GM21786 (cell line): Measurements from ENCODE around the gene RBM43.
"Not testable (repeated sequence)": the region's sequence is repeated elsewhere in the genome, so short reads cannot be mapped to it uniquely, and the experiment has no call there.

ENCODE experiments used
- ATAC-seq: cut with Tn5 transposase; IDR thresholded peaks from one replicate; pipeline ENCODE4 v1.9.1; 2021; ENCODE audit not compliant: unreplicated experiment

Gene RBM43

GRCh38 chr2:151269798-151270568 is 8.3 kb upstream of the RBM43 start:
- ATAC-seq = no peak

DNA sequence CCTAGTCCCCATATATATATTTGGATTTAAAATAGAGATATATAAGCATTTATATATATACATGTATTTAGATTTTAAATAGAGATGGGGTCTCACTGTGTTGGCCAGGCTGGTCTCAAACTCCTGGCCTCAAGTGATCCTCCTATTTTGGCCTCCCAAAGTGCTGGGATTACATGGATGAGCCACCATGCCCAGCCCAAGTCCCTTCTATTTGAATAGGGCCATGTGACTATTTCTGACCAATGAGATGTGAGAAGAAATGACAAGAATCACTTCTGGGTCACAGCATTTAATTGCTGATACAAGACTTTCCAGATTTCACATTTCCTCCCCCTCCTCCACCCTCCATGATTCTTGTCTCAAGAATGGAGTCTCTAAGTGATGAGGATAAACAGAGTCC is 6.4 kb upstream of the RBM43 start:
- ATAC-seq = no peak

DNA sequence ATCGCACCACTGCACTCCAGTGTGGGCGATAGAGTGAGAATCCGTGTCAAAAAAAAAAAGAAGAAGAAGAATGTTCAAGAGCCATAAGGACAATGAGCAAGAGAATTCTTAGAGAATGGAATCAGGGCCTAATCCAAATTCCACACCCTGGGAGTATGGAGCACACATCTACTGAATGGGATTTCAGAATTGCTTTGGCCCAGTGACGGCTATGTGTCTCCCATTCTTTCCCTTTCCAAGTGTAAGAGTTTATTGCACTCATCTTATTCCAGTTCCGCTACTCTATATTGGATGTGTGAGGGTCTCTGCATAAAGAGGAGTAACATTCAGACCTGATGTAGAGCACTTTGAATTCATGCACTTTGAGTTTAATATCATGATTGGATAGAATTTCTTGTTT is 5.9 kb upstream of the RBM43 start:
- ATAC-seq = no peak

GRCh38 chr2:151265991-151266390 is 4.3 kb upstream of the RBM43 start:
- ATAC-seq = no peak

DNA sequence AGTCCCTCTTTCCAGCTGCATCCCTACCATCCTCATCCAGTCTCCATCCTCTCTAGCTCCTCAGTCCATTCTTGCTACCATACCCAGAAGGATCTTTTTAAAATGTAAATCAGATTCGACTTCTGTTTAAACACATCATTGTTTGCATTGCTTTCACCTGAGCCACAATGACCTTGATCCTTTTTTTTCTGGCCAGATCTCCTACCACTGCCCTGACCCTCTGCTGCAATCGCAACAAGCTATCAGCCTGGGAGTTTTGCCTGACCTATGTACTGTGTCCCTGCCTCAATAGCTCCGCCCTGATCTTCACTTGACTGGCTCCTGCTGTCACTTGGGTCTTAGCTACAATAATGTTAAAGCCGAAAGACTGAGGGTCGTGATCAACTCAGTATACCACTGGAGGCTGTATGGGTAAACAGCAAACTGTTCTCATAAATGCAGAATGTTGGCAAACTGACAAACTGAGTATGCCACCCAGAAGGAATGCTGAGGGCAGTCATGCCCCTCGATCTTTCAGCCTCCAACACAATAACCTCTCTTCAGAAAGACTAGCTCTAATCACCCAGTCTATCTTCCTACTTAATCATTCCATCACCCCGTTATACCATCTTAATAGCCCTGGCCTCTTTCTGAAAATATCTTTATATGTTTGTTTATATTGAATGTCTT is 2.6 kb upstream of the RBM43 start:
- ATAC-seq = no peak

DNA sequence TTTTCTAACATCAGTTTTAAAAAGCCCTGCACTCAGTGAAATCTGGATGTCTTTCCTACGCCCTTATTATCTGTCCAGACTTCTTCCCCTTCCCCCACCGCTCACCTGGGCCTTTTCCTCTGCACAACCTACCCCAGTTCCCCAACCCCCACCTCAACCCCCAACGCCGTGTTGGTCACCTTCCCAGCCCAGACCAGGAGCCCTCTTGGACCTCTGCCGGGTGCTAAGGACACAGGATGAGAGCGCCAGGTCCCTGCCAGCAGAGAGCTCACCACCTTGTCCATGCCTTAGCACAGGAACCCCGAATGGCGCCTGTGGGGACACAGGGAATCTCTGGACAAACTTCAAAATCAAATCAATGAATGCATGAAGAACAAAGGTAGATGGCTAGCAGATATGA is 966 bp upstream of the RBM43 start:
- ATAC-seq = no peak

DNA sequence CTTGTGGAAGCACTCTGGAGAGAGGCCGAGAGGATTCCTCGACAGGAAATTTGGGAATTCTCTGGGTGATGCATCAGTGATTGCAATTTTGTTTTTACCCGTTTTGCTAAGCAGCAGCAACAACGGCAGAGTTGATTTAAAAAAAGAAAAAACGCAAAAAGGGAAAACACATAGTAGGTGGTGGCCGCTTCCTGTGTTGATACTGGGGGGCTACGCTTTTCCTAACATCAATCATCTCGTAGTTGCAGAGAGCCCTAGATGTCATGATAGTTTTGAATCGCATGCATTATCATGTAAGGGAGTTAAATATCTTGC is 271 bp upstream of the RBM43 start:
- no peak for ATAC-seq

DNA sequence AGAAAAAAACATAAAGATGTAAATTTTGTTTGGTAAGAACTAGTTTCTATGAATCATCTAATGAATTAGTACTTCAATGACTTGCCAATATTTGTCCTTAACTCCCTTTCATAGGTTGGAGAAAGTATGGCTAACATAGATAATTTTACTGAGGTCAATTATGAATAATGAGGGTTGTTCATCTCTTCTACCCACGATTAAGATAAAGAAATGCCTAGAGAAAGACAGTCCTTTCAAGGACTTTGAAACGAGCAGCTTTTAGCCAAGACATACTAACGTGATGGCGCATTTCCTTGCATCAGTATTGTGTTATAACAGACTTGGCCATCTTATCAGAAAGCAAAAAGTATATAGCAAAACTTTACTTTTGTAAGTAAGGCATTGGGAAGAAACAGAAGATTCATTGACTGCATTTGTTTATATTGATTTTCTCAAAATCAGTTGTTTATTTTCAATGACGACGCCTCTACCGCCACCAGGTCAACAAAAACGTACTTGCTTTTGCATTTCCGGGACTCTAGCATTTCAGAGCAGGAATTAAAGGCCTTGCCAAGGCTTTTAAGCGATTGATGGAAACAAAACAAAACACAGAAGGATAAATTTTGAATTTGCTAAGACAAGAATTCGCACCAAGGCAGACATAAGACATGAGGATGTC is 961 bp downstream of the RBM43 start:
- peak; percentile 3 for ATAC-seq

- no peak for ATAC-seq
These were observed 3.5 kb downstream of the RBM43 start for GRCh38 chr2:151258121-151258520.

- ATAC-seq = no peak
These were observed 9.0 kb downstream of the RBM43 start for GRCh38 chr2:151252646-151253045.

DNA sequence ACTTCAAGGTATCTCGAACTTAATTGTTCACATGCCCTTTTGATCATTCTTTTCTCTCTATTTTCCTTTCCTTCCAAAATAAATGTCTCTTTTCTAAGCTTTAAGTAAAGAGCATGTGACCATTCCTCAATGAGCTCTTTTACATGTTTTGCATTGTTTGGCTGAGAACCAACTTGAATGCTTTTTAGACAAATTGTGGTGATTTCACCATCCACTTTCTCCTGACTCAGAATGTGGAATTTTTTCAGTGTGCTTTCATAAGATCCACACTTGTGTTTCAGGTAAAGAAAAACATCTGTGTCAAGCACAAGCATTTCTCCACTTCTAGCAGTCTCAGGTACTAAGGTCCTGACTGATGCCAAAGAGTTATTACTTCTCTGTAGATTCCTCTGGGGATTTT is 10.7 kb downstream of the RBM43 start:
- no peak for ATAC-seq

DNA sequence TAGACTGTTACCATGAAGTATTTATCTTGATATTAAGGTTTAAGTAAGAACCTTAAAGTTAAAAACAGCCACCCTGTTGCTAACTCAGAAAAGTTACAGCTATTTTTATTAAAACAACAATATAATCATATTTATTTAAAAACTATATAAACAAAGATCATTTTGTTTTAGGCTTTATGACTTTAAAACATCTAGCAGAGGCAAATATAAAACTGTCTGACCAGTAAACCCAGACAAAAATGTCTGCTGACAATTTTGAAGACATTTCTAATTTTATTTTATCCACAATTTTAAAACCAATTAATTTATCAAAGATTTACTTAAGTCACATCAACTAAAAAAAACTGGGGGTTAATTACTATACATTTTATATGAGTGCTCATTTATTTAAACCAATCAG is 14.2 kb downstream of the RBM43 start:
- no peak for ATAC-seq

DNA sequence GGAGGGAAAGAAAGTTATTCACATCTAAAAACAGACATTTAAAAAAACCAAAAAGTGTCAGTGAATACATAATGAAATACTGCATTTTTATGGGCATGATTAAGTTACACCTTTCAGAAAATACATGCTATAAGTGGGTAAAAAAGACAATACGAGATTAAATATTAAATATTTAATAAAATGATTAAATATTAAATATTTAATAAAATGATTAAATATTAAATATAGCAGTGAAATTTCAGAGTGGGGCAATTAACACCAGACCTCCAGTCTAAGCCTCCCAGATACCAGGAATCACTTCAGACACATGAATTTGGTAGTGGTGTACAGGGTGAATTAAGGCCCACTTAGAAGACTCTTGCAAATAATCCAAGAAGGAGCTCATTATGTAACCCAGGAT is 15.5 kb downstream of the RBM43 start:
- no peak for ATAC-seq

GRCh38 chr2:151243468-151243867 is 18.2 kb downstream of the RBM43 start:
- ATAC-seq = no peak

GRCh38 chr2:151241224-151241623 is 20.4 kb downstream of the RBM43 start:
- no peak for ATAC-seq

- ATAC-seq = no peak
These were observed 21.2 kb downstream of the RBM43 start for GRCh38 chr2:151240433-151240832.

GRCh38 chr2:151239624-151240023 is 22.0 kb downstream of the RBM43 start:
- ATAC-seq = no peak

GRCh38 chr2:151238527-151239487 is 22.9 kb downstream of the RBM43 start:
- peak; percentile 75 for ATAC-seq

- ATAC-seq = no peak
These were observed 24.1 kb downstream of the RBM43 start for GRCh38 chr2:151237422-151238025.

DNA sequence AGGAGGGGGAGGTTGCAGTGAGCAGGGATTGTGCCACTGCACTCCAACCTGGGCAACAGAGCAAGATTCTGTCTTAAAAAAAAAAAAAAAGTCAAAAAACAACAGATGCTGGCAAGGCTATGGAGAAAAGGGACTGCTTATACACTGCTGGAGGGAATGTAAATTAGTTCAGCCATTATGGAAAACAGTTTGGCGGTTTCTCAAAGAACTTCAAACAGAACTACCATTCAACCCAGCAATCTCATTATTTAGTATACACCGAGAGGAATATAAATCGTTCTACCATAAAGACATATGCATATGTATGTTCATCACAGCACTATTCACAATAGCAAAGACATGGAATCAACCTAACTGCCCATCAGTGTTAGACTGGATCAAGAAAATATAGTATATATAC is 27.9 kb downstream of the RBM43 start:
- ATAC-seq = not testable (repeated sequence)

GRCh38 chr2:151233288-151233687 is 28.4 kb downstream of the RBM43 start:
- ATAC-seq = not testable (repeated sequence)
